ENCODE measurements around the gene CPB2. TPM values are rescaled to one million over a fixed set of nuclear protein-coding genes. Genes with fewer than 3 reads are reported as not detected.

The CPB2 gene
- total RNA-seq, 1 donor from 2014 or later, result under 0.01 TPM

DNA sequence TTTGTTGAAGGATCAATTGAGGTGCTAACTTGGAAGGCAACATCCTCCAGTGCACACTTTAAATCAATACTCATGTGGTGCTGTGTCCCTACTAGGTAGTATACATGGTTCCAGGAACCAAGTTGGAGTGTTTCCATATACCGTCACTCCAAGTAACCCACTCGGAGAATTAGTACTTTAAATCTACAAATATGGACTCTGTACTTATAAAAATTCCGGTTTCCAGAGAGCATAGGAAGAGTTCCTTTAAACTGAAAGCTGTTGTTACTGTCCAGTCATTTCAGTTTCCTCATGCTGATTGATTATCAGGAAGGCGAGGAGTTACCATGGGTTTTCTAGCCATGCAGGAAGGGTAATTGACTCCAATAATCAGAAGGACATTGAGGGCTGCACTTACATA, 7.2 kb downstream of the CPB2 start:
- DNase-seq (ENCODE audit: low read depth in 2 of 2), result no peak

- DNase-seq (ENCODE audit: low read depth in 2 of 2), result peak in 1 of 2 donors; percentile 14
Observed at GRCh38 chr13:46097015-46097414, 7.8 kb downstream of the CPB2 start.

DNA sequence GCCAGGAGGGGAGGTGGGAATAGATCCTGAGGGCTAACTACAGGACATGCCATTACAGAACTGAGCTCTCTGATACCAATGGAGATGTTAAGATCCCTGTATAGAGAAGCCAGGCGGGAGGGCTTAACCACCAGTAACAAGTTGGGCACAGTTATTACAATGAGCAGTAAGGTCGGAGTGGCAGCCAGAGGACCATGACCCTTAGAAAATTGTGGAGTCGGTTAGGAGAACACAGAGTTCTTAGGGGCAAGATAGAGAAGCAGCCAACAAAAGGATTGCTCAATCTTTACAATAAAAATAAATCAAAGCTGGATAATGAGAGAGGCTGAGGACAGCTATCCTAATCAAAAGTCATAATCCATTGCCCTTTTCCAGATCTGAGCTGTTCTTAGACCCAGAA, 10.4 kb downstream of the CPB2 start:
- no peak for DNase-seq (ENCODE audit: low read depth in 2 of 2)

DNA sequence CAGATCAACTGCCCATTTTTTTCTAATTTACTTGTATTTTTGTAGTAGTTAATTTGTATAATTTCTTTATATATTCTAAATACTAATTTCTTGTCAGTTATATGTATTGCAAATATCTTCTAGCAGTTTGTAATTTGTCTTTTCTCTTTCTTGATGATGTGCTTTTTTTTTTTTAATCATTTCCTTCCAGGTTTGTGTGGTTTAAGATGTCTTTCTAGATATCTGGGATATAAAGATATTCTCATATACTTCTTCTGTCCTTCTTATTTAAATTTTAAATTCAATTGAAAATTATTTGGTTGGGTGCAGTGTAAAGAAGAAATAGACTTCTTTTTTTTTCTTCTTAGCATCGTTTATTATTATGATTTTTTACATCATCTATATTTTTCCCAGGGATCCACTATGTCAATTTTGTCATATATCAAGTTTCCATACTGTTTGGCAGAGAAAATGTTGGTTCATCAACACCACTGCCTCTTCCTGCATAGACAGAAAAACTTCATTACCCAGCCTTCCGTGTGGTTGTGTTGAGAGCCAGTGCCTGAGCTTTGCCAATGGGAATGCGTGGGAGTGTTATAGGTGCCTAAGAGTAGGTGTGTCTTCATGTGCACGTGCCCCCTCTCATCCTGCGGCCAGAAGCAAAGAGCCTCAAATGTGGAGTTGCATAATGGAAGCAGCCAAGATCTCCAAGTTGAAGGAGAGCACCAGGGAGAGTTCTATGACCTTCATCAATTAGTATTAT, 15.8 kb downstream of the CPB2 start:
- no peak for DNase-seq (ENCODE audit: low read depth in 2 of 2)

GRCh38 chr13:46087481-46087880, 17.4 kb downstream of the CPB2 start:
- no peak for DNase-seq (ENCODE audit: low read depth in 2 of 2)

- DNase-seq (ENCODE audit: low read depth in 2 of 2), result no peak
Observed at GRCh38 chr13:46086985-46087384, 17.8 kb downstream of the CPB2 start.

GRCh38 chr13:46086421-46086922, 18.4 kb downstream of the CPB2 start:
- DNase-seq (ENCODE audit: low read depth in 2 of 2), result no peak

GRCh38 chr13:46085737-46086136, 19.1 kb downstream of the CPB2 start:
- no peak for DNase-seq (ENCODE audit: low read depth in 2 of 2)

- DNase-seq (ENCODE audit: low read depth in 2 of 2), result no peak
Observed at GRCh38 chr13:46082324-46082723, 22.5 kb downstream of the CPB2 start.

DNA sequence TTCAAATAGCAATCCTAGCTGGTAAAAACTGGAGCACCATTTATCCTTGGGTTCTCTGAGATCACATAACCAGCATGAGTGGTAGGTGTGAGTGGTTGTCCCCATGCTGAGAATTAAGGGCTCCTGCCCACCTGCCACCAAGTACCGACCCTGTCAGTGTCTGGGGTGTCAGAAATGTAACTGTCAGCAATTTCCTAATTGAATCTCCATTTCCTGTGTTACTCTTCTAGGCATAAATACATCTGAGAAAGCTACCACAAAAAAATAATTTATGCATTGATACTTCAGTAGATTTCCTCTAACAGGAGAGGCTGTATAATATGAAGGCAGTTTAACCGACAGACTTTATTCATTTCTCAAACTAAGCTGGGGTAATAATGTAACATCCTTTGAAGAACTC, 25.1 kb downstream of the CPB2 start:
- DNase-seq (ENCODE audit: low read depth in 2 of 2), result no peak

DNA sequence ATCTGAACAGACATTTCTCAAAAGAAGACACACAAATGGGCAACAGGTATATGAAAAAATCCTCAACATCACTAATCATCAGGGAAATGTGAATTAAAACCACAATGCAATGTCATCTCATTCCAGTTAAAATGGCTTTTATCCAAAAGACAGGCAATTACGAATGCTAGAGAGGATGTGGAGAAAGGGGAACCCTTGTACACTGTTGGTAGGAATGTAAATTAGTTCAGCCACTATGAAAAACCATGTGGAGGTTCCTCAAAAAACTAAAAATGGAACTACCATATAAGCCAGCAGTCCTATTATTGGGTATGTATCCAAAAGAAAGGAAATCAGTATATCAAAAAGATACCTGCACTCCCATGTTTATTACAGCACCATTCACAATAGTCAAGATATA, 27.6 kb downstream of the CPB2 start:
- DNase-seq (ENCODE audit: low read depth in 2 of 2), result no peak

- no peak for DNase-seq (ENCODE audit: low read depth in 2 of 2)
Observed at GRCh38 chr13:46076827-46077226, 28.0 kb downstream of the CPB2 start.

- no peak for DNase-seq (ENCODE audit: low read depth in 2 of 2)
Observed at GRCh38 chr13:46075811-46076210, 29.0 kb downstream of the CPB2 start.

- no peak for DNase-seq (ENCODE audit: low read depth in 2 of 2)
Observed at GRCh38 chr13:46071590-46072249, 33.1 kb downstream of the CPB2 start.

DNA sequence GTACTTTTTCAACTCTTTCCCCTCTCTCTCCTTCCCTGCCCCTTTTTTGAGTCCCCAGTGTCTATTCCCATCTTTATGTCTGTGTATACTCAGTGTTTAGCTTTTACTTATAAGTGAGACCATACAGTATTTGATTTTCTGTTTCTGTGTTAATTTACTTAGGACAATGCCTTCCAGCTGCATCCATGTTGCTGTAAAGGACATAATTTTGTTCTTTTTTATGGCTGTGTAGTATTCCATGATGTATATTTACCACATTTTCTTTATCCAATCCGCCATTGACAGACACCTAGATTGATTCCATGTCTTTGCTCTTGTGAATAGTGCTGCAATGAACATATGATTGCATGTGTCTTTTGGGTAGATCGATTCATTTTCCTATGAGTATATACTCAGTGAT, 41.5 kb downstream of the CPB2 start:
- no peak for DNase-seq (ENCODE audit: low read depth in 2 of 2)

- no peak for DNase-seq (ENCODE audit: low read depth in 2 of 2)
Observed at GRCh38 chr13:46062185-46062584, 42.6 kb downstream of the CPB2 start.

- no peak for DNase-seq (ENCODE audit: low read depth in 2 of 2)
Observed at GRCh38 chr13:46059405-46059804, 45.4 kb downstream of the CPB2 start.

- no peak for DNase-seq (ENCODE audit: low read depth in 2 of 2)
Observed at GRCh38 chr13:46058268-46058667, 46.6 kb downstream of the CPB2 start.

DNA sequence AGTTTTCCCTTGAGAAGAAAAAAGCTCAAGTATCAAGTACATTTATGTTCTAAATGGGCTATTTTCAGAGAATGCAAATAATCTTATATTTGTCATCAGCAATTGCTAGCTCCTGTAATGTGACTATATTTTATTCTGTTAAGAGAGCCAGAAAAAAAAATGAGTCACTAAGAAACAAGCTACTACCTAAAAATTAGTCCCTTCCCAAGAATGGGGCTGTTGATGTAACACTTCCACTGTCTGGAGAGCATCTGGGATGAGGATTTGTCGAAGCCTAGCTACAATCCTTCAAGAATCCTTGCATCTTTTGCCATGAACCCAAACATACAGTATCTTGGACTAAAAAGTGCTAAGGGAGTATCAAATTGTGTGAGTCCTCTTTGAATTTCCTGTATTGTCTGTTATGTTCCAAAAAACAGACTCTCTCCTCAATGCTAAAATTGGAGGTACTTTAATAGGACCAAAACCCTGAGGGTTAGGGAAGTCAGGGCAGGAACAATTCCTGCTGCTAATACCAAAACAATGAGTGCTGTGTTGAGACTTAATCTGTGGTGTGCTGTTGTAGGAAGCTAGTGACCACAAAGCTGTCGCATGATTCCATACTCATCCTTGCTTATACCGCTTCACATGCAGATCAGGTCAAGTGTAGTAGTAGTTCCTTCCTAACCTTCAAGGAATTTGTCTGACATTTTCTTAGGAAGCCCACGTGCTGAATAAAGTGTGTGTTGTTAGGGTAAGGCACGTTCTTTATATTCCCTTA, 47.4 kb downstream of the CPB2 start:
- no peak for DNase-seq (ENCODE audit: low read depth in 2 of 2)

- DNase-seq (ENCODE audit: low read depth in 2 of 2), result no peak
Observed at GRCh38 chr13:46053162-46054012, 51.4 kb downstream of the CPB2 start.

Data from dermis microvascular lymphatic vessel endothelial cell (primary cell).